ENCODE results near the gene TUBA8.
"Not testable (repeated sequence)": the region's sequence is repeated elsewhere in the genome, so short reads cannot be mapped to it uniquely, and the experiment has no call there.

- TF ChIP-seq, protein P1, sequence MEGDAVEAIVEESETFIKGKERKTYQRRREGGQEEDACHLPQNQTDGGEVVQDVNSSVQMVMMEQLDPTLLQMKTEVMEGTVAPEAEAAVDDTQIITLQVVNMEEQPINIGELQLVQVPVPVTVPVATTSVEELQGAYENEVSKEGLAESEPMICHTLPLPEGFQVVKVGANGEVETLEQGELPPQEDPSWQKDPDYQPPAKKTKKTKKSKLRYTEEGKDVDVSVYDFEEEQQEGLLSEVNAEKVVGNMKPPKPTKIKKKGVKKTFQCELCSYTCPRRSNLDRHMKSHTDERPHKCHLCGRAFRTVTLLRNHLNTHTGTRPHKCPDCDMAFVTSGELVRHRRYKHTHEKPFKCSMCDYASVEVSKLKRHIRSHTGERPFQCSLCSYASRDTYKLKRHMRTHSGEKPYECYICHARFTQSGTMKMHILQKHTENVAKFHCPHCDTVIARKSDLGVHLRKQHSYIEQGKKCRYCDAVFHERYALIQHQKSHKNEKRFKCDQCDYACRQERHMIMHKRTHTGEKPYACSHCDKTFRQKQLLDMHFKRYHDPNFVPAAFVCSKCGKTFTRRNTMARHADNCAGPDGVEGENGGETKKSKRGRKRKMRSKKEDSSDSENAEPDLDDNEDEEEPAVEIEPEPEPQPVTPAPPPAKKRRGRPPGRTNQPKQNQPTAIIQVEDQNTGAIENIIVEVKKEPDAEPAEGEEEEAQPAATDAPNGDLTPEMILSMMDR (IDR thresholded peaks at IDR 0.05) = not testable (repeated sequence)
- TF ChIP-seq POLR2A (IDR thresholded peaks at IDR 0.05) = not testable (repeated sequence)
Observed at GRCh38 chr22:18073927-18074326, 36.7 kb upstream of the TUBA8 start.

Measured in testis (tissue), 2 donors.